ENCODE results near the gene SUCLA2. TPM values are rescaled to one million over a fixed set of nuclear protein-coding genes. Genes with fewer than 3 reads are reported as not detected.

The SUCLA2 gene
- total and polyA plus RNA-seq, 2 experiments from 2014 or later = 56.9 to 60.6 TPM

DNA sequence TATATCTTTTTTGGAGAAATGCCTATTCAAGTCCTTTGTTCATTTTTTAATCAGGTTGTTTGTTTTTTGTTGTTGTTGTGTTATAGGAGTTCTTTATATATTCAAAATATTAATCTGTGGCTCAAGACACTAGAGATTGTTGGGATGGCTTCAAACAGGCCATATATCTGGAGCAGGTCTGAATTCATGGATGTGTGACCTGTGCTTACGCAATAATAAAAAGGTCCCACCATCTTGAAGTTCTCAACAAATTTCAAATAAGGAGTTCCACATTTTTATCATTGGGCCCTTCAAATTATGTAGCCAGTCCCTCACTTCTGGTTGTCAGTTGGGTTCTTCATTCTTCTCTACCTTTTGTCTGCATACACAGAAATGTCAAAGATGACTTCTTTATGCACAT lies 18.7 kb upstream of the SUCLA2 start:
- Histone ChIP-seq H3K27me3 (no peaks in the 10 kb centered on the region), H3K4me1 (ENCODE audit: insufficient read depth) (no peaks in the 10 kb centered on the region), H3K9me2 (replicated peaks; ENCODE audit: insufficient read depth) (no peaks in the 10 kb centered on the region), H3K4me3 (no peak overlapping the region), H2AFZ (no peak overlapping the region), H3K79me2 (no peaks in the 10 kb centered on the region), H3K36me3 (replicated peaks; ENCODE audit: insufficient read depth, low read depth) (no peaks in the 10 kb centered on the region), H3K4me2 (no peak overlapping the region), H4K20me1 (ENCODE audit: insufficient read depth, poor library complexity, severe bottlenecking) (no peaks in the 10 kb centered on the region), H3K27ac (no peak overlapping the region), H3K9me3 (ENCODE audit: low read depth) (no peaks in the 10 kb centered on the region)
- TF ChIP-seq CTCF (IDR thresholded peaks at IDR 0.05; ENCODE audit: poor library complexity) = no peak
- TF ChIP-seq EZH2phosphoT487 (IDR thresholded peaks at IDR 0.05; ENCODE audit: low read depth, severe bottlenecking, unreplicated experiment) = no peak
- no peak for TF ChIP-seq EZH2 (IDR thresholded peaks at IDR 0.05; ENCODE audit: borderline replicate concordance)
- no peak for DNase-seq (ENCODE audit: low spot score)
- WGBS (ENCODE audit: low lambda C conversion rate, missing lambda C conversion rate) = 100% methylated on average over 1 of the region's 1 CpG

DNA sequence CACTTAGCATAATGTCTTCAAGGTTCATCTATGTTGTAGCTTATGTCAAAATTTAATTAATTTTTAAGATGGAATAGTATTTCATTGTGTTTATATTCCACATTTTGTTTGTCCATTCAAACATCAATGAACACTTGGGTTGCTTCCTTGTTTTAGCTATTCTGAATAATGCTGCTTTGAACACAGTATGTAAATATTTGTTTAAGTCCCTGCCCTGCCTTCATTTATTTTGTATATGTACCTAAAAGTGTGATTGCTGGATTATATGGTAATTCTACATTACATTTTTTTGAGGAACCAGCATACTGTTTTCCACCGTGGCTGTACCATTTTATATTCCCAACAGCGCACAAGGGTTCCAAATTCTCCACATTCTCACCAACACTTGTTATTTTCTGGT lies 17.6 kb upstream of the SUCLA2 start:
- H4K20me1 ChIP-seq (ENCODE audit: insufficient read depth, poor library complexity, severe bottlenecking) = no peaks in the 10 kb centered on the region
- H3K27ac ChIP-seq = no peak overlapping the region
- no peak overlapping the region for H2AFZ ChIP-seq
- H3K9me2 ChIP-seq (replicated peaks; ENCODE audit: insufficient read depth) = no peaks in the 10 kb centered on the region
- 91% methylated on average over 2 of the region's 2 CpGs for WGBS (ENCODE audit: low lambda C conversion rate, missing lambda C conversion rate)
- H3K27me3 ChIP-seq = no peaks in the 10 kb centered on the region
- H3K79me2 ChIP-seq = no peaks in the 10 kb centered on the region
- no peaks in the 10 kb centered on the region for H3K36me3 ChIP-seq (replicated peaks; ENCODE audit: insufficient read depth, low read depth)
- DNase-seq (ENCODE audit: low spot score) = no peak
- no peaks in the 10 kb centered on the region for H3K9me3 ChIP-seq (ENCODE audit: low read depth)
- TF ChIP-seq EZH2phosphoT487 (IDR thresholded peaks at IDR 0.05; ENCODE audit: low read depth, severe bottlenecking, unreplicated experiment) (no peak), CTCF (IDR thresholded peaks at IDR 0.05; ENCODE audit: poor library complexity) (no peak), EZH2 (IDR thresholded peaks at IDR 0.05; ENCODE audit: borderline replicate concordance) (no peak)
- H3K4me2 ChIP-seq = no peak overlapping the region
- H3K4me3 ChIP-seq = no peak overlapping the region
- no peaks in the 10 kb centered on the region for H3K4me1 ChIP-seq (ENCODE audit: insufficient read depth)

- Histone ChIP-seq H3K4me3 (no peak overlapping the region), H3K27me3 (no peaks in the 10 kb centered on the region), H3K4me2 (no peak overlapping the region), H3K27ac (no peak overlapping the region), H3K36me3 (replicated peaks; ENCODE audit: insufficient read depth, low read depth) (no peaks in the 10 kb centered on the region), H3K79me2 (no peaks in the 10 kb centered on the region), H3K4me1 (ENCODE audit: insufficient read depth) (no peaks in the 10 kb centered on the region), H4K20me1 (ENCODE audit: insufficient read depth, poor library complexity, severe bottlenecking) (no peaks in the 10 kb centered on the region), H2AFZ (no peak overlapping the region), H3K9me3 (ENCODE audit: low read depth) (no peaks in the 10 kb centered on the region), H3K9me2 (replicated peaks; ENCODE audit: insufficient read depth) (no peaks in the 10 kb centered on the region)
- TF ChIP-seq EZH2phosphoT487 (IDR thresholded peaks at IDR 0.05; ENCODE audit: low read depth, severe bottlenecking, unreplicated experiment) (no peak), CTCF (IDR thresholded peaks at IDR 0.05; ENCODE audit: poor library complexity) (no peak), EZH2 (IDR thresholded peaks at IDR 0.05; ENCODE audit: borderline replicate concordance) (no peak)
- 96% methylated on average over 2 of the region's 2 CpGs for WGBS (ENCODE audit: low lambda C conversion rate, missing lambda C conversion rate)
- no peak for DNase-seq (ENCODE audit: low spot score)
These were observed 13.3 kb upstream of the SUCLA2 start for GRCh38 chr13:48014359-48014758.

- Histone ChIP-seq H3K4me2 (no peak overlapping the region), H3K27ac (no peak overlapping the region), H2AFZ (no peak overlapping the region), H3K27me3 (no peaks in the 10 kb centered on the region), H3K36me3 (replicated peaks; ENCODE audit: insufficient read depth, low read depth) (no peaks in the 10 kb centered on the region), H3K79me2 (no peaks in the 10 kb centered on the region), H3K4me3 (no peak overlapping the region), H3K4me1 (ENCODE audit: insufficient read depth) (no peaks in the 10 kb centered on the region), H4K20me1 (ENCODE audit: insufficient read depth, poor library complexity, severe bottlenecking) (no peaks in the 10 kb centered on the region), H3K9me3 (ENCODE audit: low read depth) (no peaks in the 10 kb centered on the region), H3K9me2 (replicated peaks; ENCODE audit: insufficient read depth) (no peaks in the 10 kb centered on the region)
- DNase-seq (ENCODE audit: low spot score) = no peak
- 96% methylated on average over 1 of the region's 1 CpG for WGBS (ENCODE audit: low lambda C conversion rate, missing lambda C conversion rate)
- TF ChIP-seq CTCF (IDR thresholded peaks at IDR 0.05; ENCODE audit: poor library complexity) (no peak), EZH2 (IDR thresholded peaks at IDR 0.05; ENCODE audit: borderline replicate concordance) (no peak), EZH2phosphoT487 (IDR thresholded peaks at IDR 0.05; ENCODE audit: low read depth, severe bottlenecking, unreplicated experiment) (no peak)
These were observed 11.6 kb upstream of the SUCLA2 start for GRCh38 chr13:48012668-48013067.

Measured in hepatocyte (in vitro differentiated cells).